Cardiac muscle cell (in vitro differentiated cells and primary cell): ENCODE results near the gene IGF2BP2. TPM values are rescaled to one million over a fixed set of nuclear protein-coding genes. Genes with fewer than 3 reads are reported as not detected.
A peak's percentile ranks its signal among the peaks of the same experiment; 100 is the strongest.
"Not testable (repeated sequence)": the region's sequence is repeated elsewhere in the genome, so short reads cannot be mapped to it uniquely, and the experiment has no call there.

Experiments
- DNase-seq, 2 donors: peaks; one replicate each; pipeline versions ENCODE4 v3.0.0 to v3.0.0-alpha.2; 2010 to 2017; ENCODE audit warnings: low read depth in 1 of 2, low spot score in 1 of 2
- H3K27ac ChIP-seq: fragments of 200-600 bp; sonication (generic); 2 replicates; pipeline ENCODE4 v1.5.1; 2016
- H3K27me3 ChIP-seq: fragments of 200-600 bp; sonication (generic); 2 replicates; pipeline ENCODE4 v1.6.0; 2016; ENCODE audit warnings: control low read depth
- H3K36me3 ChIP-seq: fragments of 200-600 bp; sonication (generic); 2 replicates; pipeline ENCODE4 v1.5.1; 2016; ENCODE audit warnings: control low read depth
- H3K4me1 ChIP-seq: fragments of 200-600 bp; sonication (generic); 2 replicates; pipeline ENCODE4 v1.8.1; 2017; ENCODE audit warnings: low read depth, mild to moderate bottlenecking, mixed run types
- H3K4me3 ChIP-seq: fragments of 200-600 bp; sonication (generic); 2 replicates; pipeline ENCODE4 v1.5.1; 2016; ENCODE audit warnings: mild to moderate bottlenecking
- H3K9me3 ChIP-seq: fragments of 200-600 bp; sonication (generic); 2 replicates; pipeline ENCODE4 v1.5.1; 2017; ENCODE audit warnings: low read depth, mild to moderate bottlenecking, control low read depth
- polyA plus RNA-seq: library from polyadenylated mRNA; unstranded; fragments of >200 nt; fragmentation: Nextera tagmentation; extraction: Ambion mirVana; gene quantifications from 2 replicates; pipeline ENCODE4 v1.2.1, GENCODE V29; 2016
- total RNA-seq: library from RNA; depleted of rRNA; stranded (reverse); fragments of >200 nt; gene quantifications from 2 replicates; pipeline ENCODE4 v1.2.3, GENCODE V29; 2016
- TF ChIP-seq, protein P1 (sequence below): IDR thresholded peaks from 2 replicates; pipeline ENCODE4 v1.5.1; 2012; ENCODE audit warnings: low read depth, mild to moderate bottlenecking, low read length

The IGF2BP2 gene
- total and polyA plus RNA-seq, 2 experiments from 2014 or later, result 119 to 129 TPM

DNA sequence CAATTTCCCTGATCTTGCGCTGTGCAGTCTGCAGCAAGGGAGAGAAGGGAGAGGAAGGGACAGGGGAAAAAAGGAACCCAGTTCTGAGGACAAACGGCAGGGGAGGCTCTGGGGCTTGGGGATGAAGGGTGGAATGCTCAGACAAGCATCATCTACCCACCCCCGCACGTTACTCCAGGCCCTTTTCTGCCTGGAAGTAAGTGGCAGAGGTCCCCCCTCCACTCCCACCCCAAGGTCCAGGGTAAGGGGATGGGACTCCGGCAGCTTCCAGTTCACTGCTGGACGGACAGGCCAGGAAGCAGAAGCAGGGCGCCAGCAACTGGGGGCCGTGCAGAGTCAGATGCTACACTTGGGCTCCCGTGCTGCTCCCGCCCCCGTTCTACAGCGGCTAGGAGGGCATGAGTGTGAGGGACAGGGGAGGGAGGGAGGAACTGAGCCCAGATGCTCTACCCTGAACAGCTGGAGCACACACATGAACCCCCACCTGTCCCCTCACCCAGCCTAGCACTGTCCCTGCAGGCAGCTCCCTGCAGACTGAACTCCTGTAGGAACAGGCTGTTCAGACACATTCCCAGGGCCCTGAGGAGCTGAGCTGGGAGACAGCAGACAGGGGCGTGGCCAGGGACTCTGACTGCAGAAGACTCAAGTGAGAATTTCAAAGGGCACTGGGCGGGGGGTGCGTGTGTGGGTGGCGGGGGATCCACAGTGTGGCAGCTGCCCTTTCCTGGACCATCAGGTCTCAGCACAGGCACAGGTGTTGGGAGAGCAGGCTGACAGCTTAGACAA is 179.1 kb downstream of the IGF2BP2 start:
- Histone ChIP-seq H3K4me3 (no peak overlapping the region), H3K4me1 (no peaks in the 10 kb centered on the region), H3K9me3 (no peaks in the 10 kb centered on the region), H3K27ac (peak overlapping the region; percentile 72), H3K27me3 (no peaks in the 10 kb centered on the region), H3K36me3 (peaks cover 53% of the 10 kb centered on the region)
- TF ChIP-seq, protein P1, sequence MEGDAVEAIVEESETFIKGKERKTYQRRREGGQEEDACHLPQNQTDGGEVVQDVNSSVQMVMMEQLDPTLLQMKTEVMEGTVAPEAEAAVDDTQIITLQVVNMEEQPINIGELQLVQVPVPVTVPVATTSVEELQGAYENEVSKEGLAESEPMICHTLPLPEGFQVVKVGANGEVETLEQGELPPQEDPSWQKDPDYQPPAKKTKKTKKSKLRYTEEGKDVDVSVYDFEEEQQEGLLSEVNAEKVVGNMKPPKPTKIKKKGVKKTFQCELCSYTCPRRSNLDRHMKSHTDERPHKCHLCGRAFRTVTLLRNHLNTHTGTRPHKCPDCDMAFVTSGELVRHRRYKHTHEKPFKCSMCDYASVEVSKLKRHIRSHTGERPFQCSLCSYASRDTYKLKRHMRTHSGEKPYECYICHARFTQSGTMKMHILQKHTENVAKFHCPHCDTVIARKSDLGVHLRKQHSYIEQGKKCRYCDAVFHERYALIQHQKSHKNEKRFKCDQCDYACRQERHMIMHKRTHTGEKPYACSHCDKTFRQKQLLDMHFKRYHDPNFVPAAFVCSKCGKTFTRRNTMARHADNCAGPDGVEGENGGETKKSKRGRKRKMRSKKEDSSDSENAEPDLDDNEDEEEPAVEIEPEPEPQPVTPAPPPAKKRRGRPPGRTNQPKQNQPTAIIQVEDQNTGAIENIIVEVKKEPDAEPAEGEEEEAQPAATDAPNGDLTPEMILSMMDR, result no peak
- DNase-seq, result no peak

DNA sequence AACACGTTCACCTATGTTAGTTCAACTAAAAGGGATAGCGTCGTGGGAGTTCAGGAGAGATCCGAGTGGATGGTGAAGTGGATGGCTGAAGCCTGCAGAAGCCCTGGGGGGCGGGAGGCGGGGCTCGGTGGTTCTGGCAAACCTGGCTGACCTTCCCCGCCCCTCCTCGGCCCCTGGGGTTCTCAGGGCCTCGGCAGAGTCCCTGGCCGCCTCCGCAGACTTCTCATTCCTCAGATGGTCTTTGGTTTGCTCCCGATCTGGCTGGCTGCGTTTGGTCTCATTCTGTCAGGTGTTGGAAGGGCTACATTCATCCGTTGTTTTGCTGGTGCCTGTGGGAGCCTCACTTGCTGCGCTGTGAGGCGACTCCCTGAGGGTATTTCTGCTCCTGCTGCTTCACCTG is 179.7 kb downstream of the IGF2BP2 start:
- H3K4me3 ChIP-seq, H3K9me3 ChIP-seq, DNase-seq, H3K27me3 ChIP-seq, H3K4me1 ChIP-seq: not testable (repeated sequence)
- Histone ChIP-seq H3K36me3 (peaks cover 48% of the 10 kb centered on the region), H3K27ac (peak overlapping the region; percentile 72)

DNA sequence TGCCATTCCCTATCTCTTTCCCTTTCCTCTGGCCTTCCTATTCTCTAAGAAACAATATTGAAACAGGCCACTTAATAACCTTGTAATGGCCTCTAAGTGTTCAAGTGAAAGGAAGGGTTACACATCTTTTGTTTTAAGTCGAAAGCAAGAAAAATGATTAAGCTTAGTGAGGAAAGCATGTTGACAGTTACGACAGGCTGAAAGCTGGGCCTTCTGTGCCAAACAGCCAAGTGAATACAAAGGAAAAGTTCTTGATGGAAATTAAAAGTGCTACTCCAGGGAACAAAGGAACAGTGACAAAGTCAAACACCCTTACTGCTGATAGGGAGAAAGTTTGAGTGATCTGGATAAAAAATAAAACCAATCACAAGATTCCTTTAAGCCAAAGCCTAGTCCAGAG is 184.5 kb downstream of the IGF2BP2 start:
- H3K4me1 ChIP-seq, result no peaks in the 10 kb centered on the region
- H3K9me3 ChIP-seq, result no peaks in the 10 kb centered on the region
- H3K27me3 ChIP-seq, result no peaks in the 10 kb centered on the region
- peaks cover 6% of the 10 kb centered on the region for H3K36me3 ChIP-seq
- peak overlapping the region; percentile 21 for H3K27ac ChIP-seq
- H3K4me3 ChIP-seq, result no peak overlapping the region
- TF ChIP-seq, protein P1, result no peak
- no peak for DNase-seq

DNA sequence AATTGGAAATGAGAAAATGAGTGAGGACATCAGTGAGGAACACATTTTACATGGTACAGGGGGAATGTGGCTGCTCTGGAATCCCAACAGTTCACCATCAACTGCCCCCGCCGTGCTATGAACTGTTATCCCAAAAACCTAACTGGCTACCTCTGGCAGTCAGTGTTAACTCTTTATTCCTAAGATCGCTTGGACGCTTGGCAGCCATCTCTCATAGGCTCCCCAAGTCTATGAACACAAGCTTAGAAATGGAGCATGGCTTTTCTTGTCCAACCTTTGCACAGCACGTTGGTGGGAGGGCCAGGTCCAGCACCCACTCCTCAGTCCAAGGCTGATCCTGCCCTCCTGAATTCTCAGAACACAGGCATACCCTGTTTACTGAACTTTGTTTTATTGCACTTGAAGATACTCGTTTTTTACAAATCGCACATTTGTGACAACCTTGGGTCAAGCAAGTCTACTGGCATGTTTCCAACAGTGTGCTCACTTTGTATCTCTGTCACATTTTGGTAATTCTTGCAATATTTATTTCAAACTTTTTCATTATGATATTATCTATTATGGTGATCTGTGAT is 185.1 kb downstream of the IGF2BP2 start:
- Histone ChIP-seq H3K4me1 (no peaks in the 10 kb centered on the region), H3K27ac (peak overlapping the region; percentile 21), H3K36me3 (peaks cover 2% of the 10 kb centered on the region), H3K4me3 (no peak overlapping the region), H3K9me3 (no peaks in the 10 kb centered on the region), H3K27me3 (no peaks in the 10 kb centered on the region)
- DNase-seq, result no peak
- TF ChIP-seq, protein P1, result no peak

DNA sequence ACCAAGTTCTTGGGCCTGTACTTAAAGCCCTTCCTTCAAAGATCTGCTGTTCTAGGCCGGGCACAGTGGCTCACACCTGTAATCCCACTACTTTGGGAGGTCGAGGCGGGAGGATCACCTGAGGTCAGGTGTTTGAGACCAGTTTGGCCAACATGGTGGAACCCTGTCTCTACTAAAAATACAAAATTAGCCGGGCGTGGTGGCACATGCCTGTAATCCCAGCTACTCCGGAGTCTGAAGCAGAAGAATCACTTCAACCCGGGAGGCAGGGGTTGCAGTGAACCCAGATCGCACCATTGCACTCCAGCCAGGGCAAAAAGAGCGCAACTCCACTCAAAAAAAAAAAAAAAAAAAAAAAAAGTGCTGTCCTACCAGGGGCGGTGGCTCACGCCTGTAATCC is 186.2 kb downstream of the IGF2BP2 start:
- not testable (repeated sequence) for H3K36me3 ChIP-seq, H3K4me1 ChIP-seq, H3K27me3 ChIP-seq, H3K4me3 ChIP-seq, DNase-seq, H3K9me3 ChIP-seq, H3K27ac ChIP-seq

DNA sequence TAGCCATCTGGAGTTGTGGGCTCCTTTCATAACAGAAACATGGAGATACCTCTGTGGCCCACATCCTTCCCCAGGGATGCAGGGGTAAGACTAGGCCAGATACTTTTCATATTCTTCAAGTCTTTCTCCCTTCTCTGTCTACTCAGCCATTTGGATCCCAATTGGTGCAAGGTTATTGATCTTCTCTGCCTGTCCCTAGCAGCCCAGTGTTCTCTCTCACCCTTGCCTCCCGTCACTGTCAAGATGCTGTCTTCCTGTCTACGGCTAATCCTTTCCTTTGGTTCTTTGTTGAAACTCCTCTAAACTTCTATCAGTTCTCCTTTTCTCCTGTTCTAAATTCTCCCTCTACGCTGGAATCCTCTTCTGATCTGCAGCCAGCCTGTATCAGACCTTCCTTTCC is 187.5 kb downstream of the IGF2BP2 start:
- H3K27ac ChIP-seq, result peak overlapping the region; percentile 65
- no peaks in the 10 kb centered on the region for H3K27me3 ChIP-seq
- no peaks in the 10 kb centered on the region for H3K4me1 ChIP-seq
- no peak for DNase-seq
- H3K36me3 ChIP-seq, result no peaks in the 10 kb centered on the region
- H3K9me3 ChIP-seq, result no peaks in the 10 kb centered on the region
- TF ChIP-seq, protein P1, result no peak
- H3K4me3 ChIP-seq, result no peak overlapping the region
